GM20000 (cell line): Measurements from ENCODE around the gene NHSL2.

ENCODE experiments used
- DNase-seq: peaks from one replicate; pipeline ENCODE4 v3.0.0; 2012; ENCODE audit warnings: low spot score
- TF ChIP-seq, protein P1 (sequence below): IDR thresholded peaks from 2 replicates; pipeline ENCODE4 v1.5.1; 2012; ENCODE audit warnings: mild to moderate bottlenecking, control low read depth; ENCODE audit errors: extremely low read depth, missing control alignments

The NHSL2 gene

DNA sequence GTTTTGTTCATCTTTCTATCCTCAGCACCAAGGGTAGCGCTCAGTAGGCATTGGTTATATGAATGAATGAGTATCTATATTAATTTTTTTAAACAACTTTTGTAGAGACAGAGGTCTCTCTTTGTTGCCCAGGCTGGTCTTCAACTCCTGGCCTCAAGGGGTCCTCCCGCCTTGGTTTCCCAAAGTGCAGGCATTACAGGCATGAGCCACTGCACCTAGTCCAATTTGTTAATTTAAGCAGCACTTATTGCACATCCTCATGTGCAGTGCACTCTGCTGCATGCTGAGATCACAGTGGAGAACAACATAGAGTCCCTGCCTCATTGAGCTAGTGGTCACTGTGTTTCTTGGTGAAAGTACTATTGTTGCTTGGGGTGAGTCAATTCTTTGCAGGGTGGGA is 94.4 kb downstream of the NHSL2 start:
- TF ChIP-seq, protein P1, sequence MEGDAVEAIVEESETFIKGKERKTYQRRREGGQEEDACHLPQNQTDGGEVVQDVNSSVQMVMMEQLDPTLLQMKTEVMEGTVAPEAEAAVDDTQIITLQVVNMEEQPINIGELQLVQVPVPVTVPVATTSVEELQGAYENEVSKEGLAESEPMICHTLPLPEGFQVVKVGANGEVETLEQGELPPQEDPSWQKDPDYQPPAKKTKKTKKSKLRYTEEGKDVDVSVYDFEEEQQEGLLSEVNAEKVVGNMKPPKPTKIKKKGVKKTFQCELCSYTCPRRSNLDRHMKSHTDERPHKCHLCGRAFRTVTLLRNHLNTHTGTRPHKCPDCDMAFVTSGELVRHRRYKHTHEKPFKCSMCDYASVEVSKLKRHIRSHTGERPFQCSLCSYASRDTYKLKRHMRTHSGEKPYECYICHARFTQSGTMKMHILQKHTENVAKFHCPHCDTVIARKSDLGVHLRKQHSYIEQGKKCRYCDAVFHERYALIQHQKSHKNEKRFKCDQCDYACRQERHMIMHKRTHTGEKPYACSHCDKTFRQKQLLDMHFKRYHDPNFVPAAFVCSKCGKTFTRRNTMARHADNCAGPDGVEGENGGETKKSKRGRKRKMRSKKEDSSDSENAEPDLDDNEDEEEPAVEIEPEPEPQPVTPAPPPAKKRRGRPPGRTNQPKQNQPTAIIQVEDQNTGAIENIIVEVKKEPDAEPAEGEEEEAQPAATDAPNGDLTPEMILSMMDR: no peak

DNA sequence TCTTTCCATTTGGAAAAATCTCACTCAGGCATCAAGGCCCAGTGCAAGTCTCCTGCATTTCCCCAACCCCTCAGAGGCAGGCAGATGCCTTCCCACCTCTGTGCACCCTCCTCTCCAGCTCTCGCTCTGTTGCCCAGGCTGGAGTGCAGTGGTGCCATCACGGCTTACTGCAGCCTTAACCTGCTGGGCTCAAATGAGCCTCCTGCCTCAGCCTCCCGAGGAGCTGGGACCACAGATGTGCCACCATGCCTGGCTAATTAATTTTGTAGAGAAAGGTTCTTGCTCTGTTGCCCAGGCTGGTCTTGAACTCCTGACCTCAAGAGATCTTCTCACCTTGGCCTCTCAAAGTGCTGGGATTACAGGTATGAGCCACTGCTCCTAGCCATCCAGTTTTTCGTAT is 95.8 kb downstream of the NHSL2 start:
- TF ChIP-seq, protein P1: no peak
- no peak for DNase-seq

More for the DNA sequence above, 94.4 kb downstream of the NHSL2 start:
- no peak for DNase-seq

DNA sequence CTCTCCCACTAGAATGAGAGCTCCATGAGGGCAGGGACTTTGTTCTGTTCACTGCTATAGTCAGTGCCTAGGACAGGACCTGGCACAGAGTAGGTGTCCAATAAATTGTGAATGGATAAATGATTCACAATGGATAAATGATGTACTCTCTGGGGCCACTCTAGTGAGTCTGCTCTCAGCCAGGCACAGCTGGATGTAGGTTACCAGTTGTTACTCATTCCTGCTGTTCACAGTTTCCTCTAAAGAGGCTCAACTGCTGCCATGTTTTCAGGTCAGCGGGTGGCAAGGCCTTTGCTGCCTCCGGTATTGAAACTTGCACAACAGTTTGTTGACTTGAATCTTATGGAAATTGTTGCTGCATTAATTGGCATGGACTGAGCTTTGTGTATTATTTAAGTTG is 99.1 kb downstream of the NHSL2 start:
- DNase-seq: no peak
- TF ChIP-seq, protein P1: no peak

DNA sequence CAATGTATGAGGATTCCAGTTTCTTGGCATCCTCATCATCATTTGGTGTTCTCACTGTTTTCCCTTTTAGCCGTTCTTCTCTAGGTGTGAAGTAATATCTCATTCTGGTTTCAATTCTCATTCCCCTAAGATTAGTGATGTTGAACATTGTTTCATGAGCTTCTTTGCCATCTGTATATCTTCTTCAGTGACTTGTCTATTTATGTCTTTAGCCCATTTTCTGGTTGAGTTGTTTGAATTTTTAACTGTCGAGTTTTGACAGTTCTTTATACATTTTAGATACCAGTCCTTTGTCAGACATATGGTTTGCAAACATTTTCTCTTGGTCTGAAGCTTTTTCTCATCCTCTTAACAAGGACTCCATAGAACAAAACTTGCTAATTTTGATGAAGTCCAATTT is 101.1 kb downstream of the NHSL2 start:
- no peak for DNase-seq
- TF ChIP-seq, protein P1: no peak

DNA sequence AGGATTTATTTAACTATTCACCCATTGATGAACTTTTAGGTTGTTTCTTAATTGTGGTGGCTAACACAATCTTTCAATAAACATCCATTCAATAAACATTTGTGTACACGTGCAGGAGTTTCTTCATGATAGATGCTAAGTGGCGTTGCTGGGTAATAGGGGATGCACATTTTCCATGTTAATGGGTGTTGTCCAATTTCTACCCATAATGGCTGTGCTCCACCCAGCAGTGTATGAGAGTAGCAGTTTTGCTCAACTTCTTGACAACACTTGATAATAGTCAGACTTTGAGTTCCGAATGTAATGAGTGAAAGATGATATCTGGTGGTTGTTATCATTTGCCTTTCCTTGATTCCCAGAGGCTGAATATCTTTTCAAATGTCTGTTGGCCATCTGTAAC is 104.7 kb downstream of the NHSL2 start:
- DNase-seq: no peak
- TF ChIP-seq, protein P1: no peak

DNA sequence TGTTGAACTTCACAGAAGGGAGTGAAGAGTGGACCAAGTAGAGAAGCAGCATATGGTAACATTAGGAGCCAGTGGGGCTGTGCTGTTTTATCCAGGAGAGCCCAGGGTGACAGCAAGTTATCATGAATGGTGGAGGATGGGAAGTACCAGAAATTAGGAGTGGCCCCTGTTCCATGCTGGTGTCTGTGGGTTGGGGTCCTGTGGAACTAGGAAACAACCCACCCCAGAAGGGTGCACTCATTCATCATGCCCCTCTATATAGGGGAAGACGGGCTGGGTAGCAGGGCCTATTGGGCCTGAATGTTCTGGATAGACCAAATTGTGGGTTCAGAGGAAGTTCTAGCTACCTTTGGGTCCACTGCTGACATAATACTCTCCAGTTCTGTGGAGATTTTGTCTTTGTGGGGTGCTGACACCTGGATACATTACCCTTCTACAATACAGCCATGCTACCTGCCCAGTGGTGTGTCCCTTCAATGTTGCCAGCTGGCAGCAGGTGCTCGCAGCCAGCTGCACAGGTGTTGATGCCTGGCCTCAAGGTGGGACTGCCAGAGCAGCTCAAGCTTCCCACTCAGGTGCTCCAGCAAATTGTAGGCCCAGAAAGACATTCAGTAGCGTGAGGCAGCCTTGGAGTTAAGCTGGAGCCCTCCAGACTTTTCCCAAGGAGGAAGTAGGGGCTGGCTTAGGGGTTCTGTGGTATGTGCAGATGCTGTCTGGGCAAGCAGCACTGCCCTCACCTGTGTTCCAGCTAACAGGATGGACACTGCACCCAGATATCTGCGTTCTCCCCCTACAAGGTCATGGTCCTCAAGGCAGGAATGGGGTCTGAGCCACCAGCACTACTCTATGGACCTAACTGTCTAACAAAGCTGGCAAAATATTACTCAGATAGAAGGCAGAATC is 106.5 kb downstream of the NHSL2 start:
- DNase-seq: no peak
- TF ChIP-seq, protein P1: no peak

DNA sequence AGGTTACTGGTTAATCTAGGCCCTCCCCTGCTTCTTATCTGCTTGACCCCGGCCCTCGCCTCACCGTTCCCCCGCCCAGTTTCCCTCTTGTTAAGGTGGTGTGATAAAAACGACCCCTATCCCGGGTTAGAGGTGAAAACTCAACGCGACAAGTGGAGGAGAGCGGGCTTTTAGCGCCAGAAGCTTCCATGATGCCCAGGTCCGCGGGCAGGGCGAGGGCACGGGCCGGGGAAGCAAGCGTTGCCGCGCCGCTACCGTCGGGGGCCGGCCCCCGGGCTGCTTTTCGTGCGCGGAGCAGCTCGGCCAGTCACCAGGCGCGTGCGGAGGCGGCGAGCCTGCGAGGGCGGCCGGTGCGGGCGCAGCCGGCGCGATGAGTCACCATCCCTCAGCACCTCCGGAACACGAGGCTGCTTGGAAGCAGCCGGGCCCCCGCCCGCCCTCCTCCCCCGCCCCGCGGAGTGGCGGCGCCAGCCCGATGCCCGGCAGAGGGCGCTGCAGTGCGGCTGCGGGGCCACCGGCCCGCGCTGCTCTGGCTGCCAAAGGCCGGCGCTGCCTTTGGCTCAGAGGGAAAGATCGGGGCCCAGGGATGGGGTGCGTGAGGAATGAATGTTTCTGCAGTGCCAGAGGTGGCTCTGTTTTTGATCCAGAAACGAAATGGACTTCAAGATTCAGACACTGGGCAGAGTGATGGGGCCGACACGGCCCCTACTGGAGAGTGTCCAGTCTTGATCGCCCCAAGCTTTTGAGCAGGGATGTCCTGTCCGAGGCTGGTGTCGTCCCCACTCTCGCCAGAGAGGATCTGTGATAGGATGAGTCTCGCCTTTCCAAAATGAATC is 107.8 kb downstream of the NHSL2 start:
- DNase-seq: peak; percentile 84
- TF ChIP-seq, protein P1: peak; percentile 54
